ENCODE data around the gene PPIE. TPM values are rescaled to one million over a fixed set of nuclear protein-coding genes. Genes with fewer than 3 reads are reported as not detected.

Gene PPIE
- total and polyA plus RNA-seq, 2 experiments from 2014 or later: 19.9 to 68.0 TPM

- H3K9me2 ChIP-seq (ENCODE audit: insufficient read depth): no peaks in the 10 kb centered on the region
- peaks cover 71% of the 10 kb centered on the region for H3K27me3 ChIP-seq (replicated peaks; ENCODE audit: insufficient read depth)
- H3K4me3 ChIP-seq: no peak overlapping the region
- no peak overlapping the region for H3K27ac ChIP-seq
- WGBS, 2 experiments (ENCODE audit: low coverage in 1 of 2, low lambda C conversion rate in 2 of 2, missing lambda C conversion rate in 2 of 2): 17 to 24% methylated on average over 1 of the region's 1 CpG
- TF ChIP-seq EZH2phosphoT487 (IDR thresholded peaks at IDR 0.05; ENCODE audit: insufficient read depth, low read depth) (no peak), EZH2 (IDR thresholded peaks at IDR 0.05; ENCODE audit: insufficient read depth, poor library complexity, severe bottlenecking) (no peak)
- H3F3A ChIP-seq (ENCODE audit: insufficient read depth): no peaks in the 10 kb centered on the region
- H3K4me2 ChIP-seq (ENCODE audit: unreplicated experiment): no peak overlapping the region
- H3K79me2 ChIP-seq (ENCODE audit: insufficient read depth): no peaks in the 10 kb centered on the region
- no peak overlapping the region for H3K9ac ChIP-seq
- H4K20me1 ChIP-seq (ENCODE audit: insufficient read depth): no peaks in the 10 kb centered on the region
- H3K36me3 ChIP-seq (ENCODE audit: low read depth): no peaks in the 10 kb centered on the region
- no peak for DNase-seq
- H3K4me1 ChIP-seq (ENCODE audit: insufficient read depth): no peaks in the 10 kb centered on the region
- no peaks in the 10 kb centered on the region for H3K9me3 ChIP-seq (ENCODE audit: low read depth)
- in situ Hi-C loops (cut with MboI): no loop called here
- no peak overlapping the region for H2AFZ ChIP-seq
Observed at GRCh38 chr1:39695016-39695415, 43.7 kb upstream of the PPIE start.

- in situ Hi-C loops (cut with MboI): no loop called here
- peaks cover 67% of the 10 kb centered on the region for H3K27me3 ChIP-seq (replicated peaks; ENCODE audit: insufficient read depth)
Observed at GRCh38 chr1:39696448-39696847, 42.2 kb upstream of the PPIE start.

GRCh38 chr1:39698568-39698967 lies 40.1 kb upstream of the PPIE start:
- no peaks in the 10 kb centered on the region for H3K9me2 ChIP-seq (ENCODE audit: insufficient read depth)
- no peak for TF ChIP-seq EZH2 (IDR thresholded peaks at IDR 0.05; ENCODE audit: insufficient read depth, poor library complexity, severe bottlenecking)
- TF ChIP-seq EZH2phosphoT487 (IDR thresholded peaks at IDR 0.05; ENCODE audit: insufficient read depth, low read depth): no peak
- H3K27me3 ChIP-seq (replicated peaks; ENCODE audit: insufficient read depth): peaks cover 46% of the 10 kb centered on the region
- no peaks in the 10 kb centered on the region for H4K20me1 ChIP-seq (ENCODE audit: insufficient read depth)
- H3K9me3 ChIP-seq (ENCODE audit: low read depth): no peaks in the 10 kb centered on the region
- DNase-seq: no peak
- in situ Hi-C loops (cut with MboI): no loop called here
- H3K27ac ChIP-seq: no peak overlapping the region
- no peak overlapping the region for H3K4me2 ChIP-seq (ENCODE audit: unreplicated experiment)
- no peak overlapping the region for H3K4me3 ChIP-seq
- no peak overlapping the region for H2AFZ ChIP-seq
- WGBS, 2 experiments (ENCODE audit: low coverage in 1 of 2, low lambda C conversion rate in 2 of 2, missing lambda C conversion rate in 2 of 2): 84 to 86% methylated on average over 4 of the region's 4 CpGs
- no peaks in the 10 kb centered on the region for H3K36me3 ChIP-seq (ENCODE audit: low read depth)
- H3K79me2 ChIP-seq (ENCODE audit: insufficient read depth): no peaks in the 10 kb centered on the region
- H3K4me1 ChIP-seq (ENCODE audit: insufficient read depth): no peaks in the 10 kb centered on the region
- H3F3A ChIP-seq (ENCODE audit: insufficient read depth): no peaks in the 10 kb centered on the region
- no peak overlapping the region for H3K9ac ChIP-seq

More at GRCh38 chr1:39696448-39696847, 42.2 kb upstream of the PPIE start:
- Histone ChIP-seq H3K9me3 (ENCODE audit: low read depth) (no peaks in the 10 kb centered on the region), H3K36me3 (ENCODE audit: low read depth) (no peaks in the 10 kb centered on the region), H3K9me2 (ENCODE audit: insufficient read depth) (no peaks in the 10 kb centered on the region), H3K4me3 (no peak overlapping the region), H2AFZ (no peak overlapping the region), H3K79me2 (ENCODE audit: insufficient read depth) (no peaks in the 10 kb centered on the region), H3K4me1 (ENCODE audit: insufficient read depth) (no peaks in the 10 kb centered on the region), H3K27ac (no peak overlapping the region), H3K4me2 (ENCODE audit: unreplicated experiment) (no peak overlapping the region), H4K20me1 (ENCODE audit: insufficient read depth) (no peaks in the 10 kb centered on the region), H3F3A (ENCODE audit: insufficient read depth) (no peaks in the 10 kb centered on the region), H3K9ac (no peak overlapping the region)
- WGBS, 2 experiments (ENCODE audit: low coverage in 1 of 2, low lambda C conversion rate in 2 of 2, missing lambda C conversion rate in 2 of 2): 4 to 5% methylated on average over 1 of the region's 1 CpG
- TF ChIP-seq EZH2 (IDR thresholded peaks at IDR 0.05; ENCODE audit: insufficient read depth, poor library complexity, severe bottlenecking) (no peak), EZH2phosphoT487 (IDR thresholded peaks at IDR 0.05; ENCODE audit: insufficient read depth, low read depth) (no peak)
- no peak for DNase-seq

GRCh38 chr1:39699419-39699818 lies 39.3 kb upstream of the PPIE start:
- Histone ChIP-seq H3K9me2 (ENCODE audit: insufficient read depth) (no peaks in the 10 kb centered on the region), H3K9me3 (ENCODE audit: low read depth) (no peaks in the 10 kb centered on the region), H3F3A (ENCODE audit: insufficient read depth) (no peaks in the 10 kb centered on the region), H3K4me1 (ENCODE audit: insufficient read depth) (no peaks in the 10 kb centered on the region), H3K27ac (no peak overlapping the region), H3K4me3 (no peak overlapping the region), H3K27me3 (replicated peaks; ENCODE audit: insufficient read depth) (peaks cover 39% of the 10 kb centered on the region), H4K20me1 (ENCODE audit: insufficient read depth) (no peaks in the 10 kb centered on the region), H3K36me3 (ENCODE audit: low read depth) (no peaks in the 10 kb centered on the region), H3K9ac (no peak overlapping the region), H3K4me2 (ENCODE audit: unreplicated experiment) (no peak overlapping the region), H2AFZ (no peak overlapping the region), H3K79me2 (ENCODE audit: insufficient read depth) (no peaks in the 10 kb centered on the region)
- 90 to 94% methylated on average over 3 of the region's 3 CpGs for WGBS, 2 experiments (ENCODE audit: low coverage in 1 of 2, low lambda C conversion rate in 2 of 2, missing lambda C conversion rate in 2 of 2)
- in situ Hi-C loops (cut with MboI): no loop called here
- no peak for TF ChIP-seq EZH2 (IDR thresholded peaks at IDR 0.05; ENCODE audit: insufficient read depth, poor library complexity, severe bottlenecking)
- TF ChIP-seq EZH2phosphoT487 (IDR thresholded peaks at IDR 0.05; ENCODE audit: insufficient read depth, low read depth): no peak
- DNase-seq: no peak

- 50 to 57% methylated on average over 3 of the region's 3 CpGs for WGBS, 2 experiments (ENCODE audit: low coverage in 1 of 2, low lambda C conversion rate in 2 of 2, missing lambda C conversion rate in 2 of 2)
Observed at GRCh38 chr1:39700348-39700747, 38.3 kb upstream of the PPIE start.

More at GRCh38 chr1:39700348-39700747, 38.3 kb upstream of the PPIE start:
- H3K4me1 ChIP-seq (ENCODE audit: insufficient read depth): no peaks in the 10 kb centered on the region
- H3K4me2 ChIP-seq (ENCODE audit: unreplicated experiment): no peak overlapping the region
- peaks cover 32% of the 10 kb centered on the region for H3K27me3 ChIP-seq (replicated peaks; ENCODE audit: insufficient read depth)
- H2AFZ ChIP-seq: no peak overlapping the region
- TF ChIP-seq EZH2 (IDR thresholded peaks at IDR 0.05; ENCODE audit: insufficient read depth, poor library complexity, severe bottlenecking): no peak
- TF ChIP-seq EZH2phosphoT487 (IDR thresholded peaks at IDR 0.05; ENCODE audit: insufficient read depth, low read depth): no peak
- H3K9ac ChIP-seq: no peak overlapping the region
- no peaks in the 10 kb centered on the region for H3K9me2 ChIP-seq (ENCODE audit: insufficient read depth)
- no peaks in the 10 kb centered on the region for H3K9me3 ChIP-seq (ENCODE audit: low read depth)
- in situ Hi-C loops (cut with MboI): no loop called here
- H3K79me2 ChIP-seq (ENCODE audit: insufficient read depth): no peaks in the 10 kb centered on the region
- no peaks in the 10 kb centered on the region for H4K20me1 ChIP-seq (ENCODE audit: insufficient read depth)
- no peak overlapping the region for H3K27ac ChIP-seq
- no peak overlapping the region for H3K4me3 ChIP-seq
- no peak for DNase-seq
- H3F3A ChIP-seq (ENCODE audit: insufficient read depth): no peaks in the 10 kb centered on the region
- H3K36me3 ChIP-seq (ENCODE audit: low read depth): no peaks in the 10 kb centered on the region

Measured in GM23248 (cell line).